HCT116 (cell line): Measurements from ENCODE around the gene CMC1. TPM values are rescaled to one million over a fixed set of nuclear protein-coding genes. Genes with fewer than 3 reads are reported as not detected.

Experiments
- ATAC-seq: fragments of 200-7000 bp; cut with Tn5 transposase; 2 replicates; pipeline ENCODE4 v1.9.1; 2020; ENCODE audit warnings: mild to moderate bottlenecking, moderate library complexity
- BruUV-seq: library from RNA; stranded (reverse); fragments of 400-500 nt; replicated peaks from 2 replicates; lab custom pipeline; 2021; lab: Mats Ljungman, UMichigan
- CTCF ChIA-PET: fragments of 300-600 bp; sonication (Branson Sonifier 250); formaldehyde crosslinking; loops from one replicate; lab custom pipeline; 2021; ENCODE audit warnings: antibody characterized with exemption; lab: Charles Lee
- POLR2A ChIA-PET: fragments of 300-600, 350-600 bp; sonication (Branson Sonifier 250); formaldehyde crosslinking; loops from one replicate; lab custom pipeline; 2021; ENCODE audit warnings: antibody characterized with exemption; lab: Charles Lee
- RAD21 ChIA-PET, 2 experiments: fragments of 300-600 bp; sonication (Branson Sonifier 250); formaldehyde crosslinking; loops; one replicate each; lab custom pipeline; 2023; ENCODE audit warnings: low total read pairs in 2 of 2; ENCODE audit not compliant: uncharacterized antibody in 2 of 2, unreplicated experiment in 2 of 2, low non-redundant PET in 1 of 2; lab: Charles Lee
- DNase-seq: peaks from one replicate; pipeline ENCODE4 v3.0.0-alpha.2; 2010; ENCODE audit warnings: low read depth, low spot score
- H2AFZ ChIP-seq: fragments of 200-600 bp; shearing (Covaris generic), sonication (generic); 2 replicates; pipeline ENCODE4 v1.6.1; 2017; ENCODE audit warnings: low read depth, mixed run types, mixed read lengths, antibody characterized with exemption, low read length; ENCODE audit not compliant: poor library complexity, severe bottlenecking
- H3K27ac ChIP-seq: 2 replicates; pipeline ENCODE4 v1.5.1; 2012; ENCODE audit warnings: low read depth, low read length
- H3K27me3 ChIP-seq: fragments of 200-600 bp; sonication (generic); 2 replicates; pipeline ENCODE4 v1.6.1; 2016; ENCODE audit warnings: mixed run types, low read length, mixed read lengths; ENCODE audit not compliant: insufficient read depth
- H3K36me3 ChIP-seq, 2 experiments: fragments of 200-500 bp in 1 of 2; fragments of 200-600 bp in 1 of 2; sonication (Bioruptor generic) in 1 of 2; sonication (generic) in 1 of 2; 2 replicates each; pipeline versions ENCODE4 v1.5.1 to v1.6.1; 2014 to 2016; ENCODE audit warnings: low read length in 2 of 2, inconsistent platforms in 1 of 2, mixed read lengths in 1 of 2, mixed run types in 1 of 2; ENCODE audit not compliant: insufficient read depth in 2 of 2, control insufficient read depth in 1 of 2
- H3K4me1 ChIP-seq, 2 experiments: fragments of 200-600 bp in 1 of 2; sonication (generic) in 1 of 2; 2 replicates each; pipeline versions ENCODE4 v1.5.1 to v1.6.1; 2012 to 2017; ENCODE audit warnings: low read length in 2 of 2, inconsistent platforms in 1 of 2, mild to moderate bottlenecking in 1 of 2, mixed read lengths in 1 of 2, mixed run types in 1 of 2, moderate library complexity in 1 of 2; ENCODE audit not compliant: insufficient read depth in 2 of 2, control insufficient read depth in 1 of 2
- H3K4me2 ChIP-seq: fragments of 200-600 bp; sonication (generic); 2 replicates; pipeline ENCODE4 v1.6.1; 2017; ENCODE audit warnings: mixed run types, low read length, mixed read lengths
- H3K4me3 ChIP-seq, 2 experiments: fragments of 200-600 bp in 1 of 2; sonication (generic) in 1 of 2; replicated peaks in 1 of 2; 2 replicates each; pipeline ENCODE4 v1.5.1; 2011 to 2016; ENCODE audit warnings: low read length in 2 of 2, control low read depth in 1 of 2, low read depth in 1 of 2, mild to moderate bottlenecking in 1 of 2, mixed read lengths in 1 of 2, mixed run types in 1 of 2
- H3K79me2 ChIP-seq: fragments of 200-600 bp; sonication (generic); 2 replicates; pipeline ENCODE4 v1.6.1; 2017; ENCODE audit warnings: mild to moderate bottlenecking, mixed run types, low read length, moderate library complexity, mixed read lengths; ENCODE audit not compliant: insufficient read depth
- H3K9ac ChIP-seq: fragments of 200-600 bp; sonication (generic); 2 replicates; pipeline ENCODE4 v1.6.1; 2016; ENCODE audit warnings: low read length, mixed read lengths
- H3K9me2 ChIP-seq: fragments of 200-600 bp; sonication (generic), shearing (Covaris generic); 2 replicates; pipeline ENCODE4 v1.6.1; 2017; ENCODE audit warnings: mixed run types, mild to moderate bottlenecking, moderate library complexity; ENCODE audit not compliant: insufficient read depth
- H3K9me3 ChIP-seq, 2 experiments: fragments of 200-500 bp in 1 of 2; fragments of 200-600 bp in 1 of 2; sonication (Bioruptor generic) in 1 of 2; sonication (generic) in 1 of 2; 2 replicates each; pipeline ENCODE4 v1.6.1; 2014 to 2017; ENCODE audit warnings: low read length in 2 of 2, mixed read lengths in 2 of 2, inconsistent platforms in 1 of 2, low read depth in 1 of 2, mild to moderate bottlenecking in 1 of 2, mixed run types in 1 of 2, moderate library complexity in 1 of 2; ENCODE audit not compliant: control insufficient read depth in 1 of 2, insufficient read depth in 1 of 2
- H4K20me1 ChIP-seq: fragments of 200-600 bp; sonication (generic), shearing (Covaris generic); 2 replicates; pipeline ENCODE4 v1.6.1; 2017; ENCODE audit warnings: mixed run types, mild to moderate bottlenecking, moderate library complexity; ENCODE audit not compliant: insufficient read depth
- ATF3 ChIP-seq: IDR thresholded peaks from 2 replicates; pipeline ENCODE4 v1.6.1; 2012
- EZH2 ChIP-seq: fragments of 200-600 bp; sonication (generic); IDR thresholded peaks from 2 replicates; pipeline ENCODE4 v1.6.1; 2017; ENCODE audit warnings: antibody characterized with exemption, mixed run types
- EZH2phosphoT487 ChIP-seq: fragments of 200-600 bp; IDR thresholded peaks from 2 replicates; pipeline ENCODE4 v1.6.1; 2018; ENCODE audit warnings: antibody characterized with exemption, borderline replicate concordance
- JUND ChIP-seq: IDR thresholded peaks from 2 replicates; pipeline ENCODE4 v1.6.1; 2012
- POLR2A ChIP-seq: IDR thresholded peaks from 2 replicates; pipeline ENCODE4 v1.7.0; 2011; ENCODE audit warnings: borderline replicate concordance; ENCODE audit not compliant: insufficient read depth, insufficient read length; ENCODE audit errors: extremely low read depth
- SP1 ChIP-seq: IDR thresholded peaks from 2 replicates; pipeline ENCODE4 v1.6.1; 2012; ENCODE audit warnings: low read depth
- TCF7L2 ChIP-seq: IDR thresholded peaks from 2 replicates; pipeline ENCODE4 v1.7.0; 2011; ENCODE audit warnings: borderline replicate concordance, inconsistent platforms; ENCODE audit not compliant: insufficient read depth, insufficient read length; ENCODE audit errors: extremely low read depth
- ZBTB33 ChIP-seq: IDR thresholded peaks from 2 replicates; pipeline ENCODE4 v1.6.1; 2011; ENCODE audit warnings: mild to moderate bottlenecking, low read length, moderate library complexity; ENCODE audit not compliant: insufficient replicate concordance; ENCODE audit errors: extremely low read depth
- intact Hi-C: fragments of 100-400 bp; cut with micrococcal nuclease; formaldehyde crosslinking; loops from 2 replicates; pipeline ENCODE4 v1.10.0; 2022
- total RNA-seq: library from RNA; stranded (reverse); gene quantifications from one replicate; pipeline ENCODE4 v1.2.1, GENCODE V29; 2021; ENCODE audit not compliant: unreplicated experiment

The CMC1 gene
- total RNA-seq, 1 experiment from 2014 or later = 29.0 TPM

- TF ChIP-seq POLR2A (no peak), ATF3 (no peak), SP1 (no peak), EZH2 (no peak), ZBTB33 (no peak), TCF7L2 (no peak), JUND (no peak), EZH2phosphoT487 (no peak)
- H3K9me2 ChIP-seq = no peaks in the 10 kb centered on the region
- H3K27ac ChIP-seq = no peak overlapping the region
- H3K4me1 ChIP-seq = no peaks in the 10 kb centered on the region
- no peak overlapping the region for H3K4me3 ChIP-seq
- BruUV-seq = no TSS peak
- H3K36me3 ChIP-seq = no peaks in the 10 kb centered on the region
- no peak overlapping the region for H3K4me2 ChIP-seq
- ChIA-PET CTCF (no interaction called here), RAD21 (no interaction called here), POLR2A (no interaction called here)
- no peak overlapping the region for H2AFZ ChIP-seq
- H3K27me3 ChIP-seq = no peaks in the 10 kb centered on the region
- no peaks in the 10 kb centered on the region for H3K9me3 ChIP-seq
- peaks cover 74% of the 10 kb centered on the region for H3K79me2 ChIP-seq
- intact Hi-C loops = no loop called here
- no peaks in the 10 kb centered on the region for H4K20me1 ChIP-seq
- no peak for DNase-seq
- H3K9ac ChIP-seq = no peak overlapping the region
- ATAC-seq = no peak
Observed at GRCh38 chr3:28252001-28252431, 10.6 kb downstream of the CMC1 start.
